Karpas-422 (cell line): ENCODE results near the gene KCNJ2. TPM values are rescaled to one million over a fixed set of nuclear protein-coding genes. Genes with fewer than 3 reads are reported as not detected.
A peak's percentile ranks its signal among the peaks of the same experiment; 100 is the strongest.

ENCODE experiments used
- DNase-seq: peaks from one replicate; pipeline ENCODE4 v3.0.0-alpha.2; 2015
- H2AFZ ChIP-seq: fragments of 200-600 bp; sonication (generic); 2 replicates; pipeline ENCODE4 v1.6.1; 2014; ENCODE audit warnings: antibody characterized with exemption, low read length, mixed read lengths
- H3K27ac ChIP-seq: fragments of 200-600 bp; sonication (generic); 2 replicates; pipeline ENCODE4 v1.5.1; 2014; ENCODE audit warnings: mild to moderate bottlenecking, low read length, moderate library complexity
- H3K27me3 ChIP-seq: fragments of 200-600 bp; sonication (generic); 2 replicates; pipeline ENCODE4 v1.6.1; 2014; ENCODE audit warnings: low read length, mixed read lengths
- H3K36me3 ChIP-seq: fragments of 200-600 bp; sonication (generic); 2 replicates; pipeline ENCODE4 v1.6.1; 2014; ENCODE audit warnings: low read length, mixed read lengths; ENCODE audit not compliant: insufficient read depth
- H3K4me1 ChIP-seq: fragments of 200-600 bp; sonication (generic); 2 replicates; pipeline ENCODE4 v1.6.1; 2014; ENCODE audit warnings: mild to moderate bottlenecking, low read length, mixed read lengths
- H3K4me2 ChIP-seq: fragments of 200-600 bp; sonication (generic); 2 replicates; pipeline ENCODE4 v1.6.1; 2014; ENCODE audit warnings: low read length, low read depth, mild to moderate bottlenecking; ENCODE audit not compliant: poor library complexity, severe bottlenecking
- H3K4me3 ChIP-seq: fragments of 200-600 bp; sonication (generic); 2 replicates; pipeline ENCODE4 v1.5.1; 2014; ENCODE audit warnings: mild to moderate bottlenecking, antibody characterized with exemption, low read length, mixed read lengths
- H3K79me2 ChIP-seq: fragments of 200-600 bp; sonication (generic); 2 replicates; pipeline ENCODE4 v1.6.1; 2014; ENCODE audit warnings: mild to moderate bottlenecking, low read length, mixed read lengths
- H3K9ac ChIP-seq: fragments of 200-600 bp; sonication (generic); 2 replicates; pipeline ENCODE4 v1.6.0; 2014; ENCODE audit warnings: low read length
- H3K9me2 ChIP-seq: fragments of 200-600 bp; sonication (generic), shearing (Covaris generic); replicated peaks from 2 replicates; pipeline ENCODE4 v1.6.0; 2014; ENCODE audit warnings: mild to moderate bottlenecking, low read length, moderate library complexity; ENCODE audit not compliant: insufficient read depth
- H3K9me3 ChIP-seq: fragments of 300-700, 200-600 bp; sonication (generic); 2 replicates; pipeline ENCODE4 v1.6.1; 2014; ENCODE audit warnings: low read length, mixed read lengths
- H4K20me1 ChIP-seq: fragments of 200-600 bp; sonication (generic); 2 replicates; pipeline ENCODE4 v1.6.1; 2014; ENCODE audit warnings: mild to moderate bottlenecking, antibody characterized with exemption, low read length, low read depth; ENCODE audit not compliant: insufficient read depth
- total RNA-seq: library from RNA; depleted of rRNA; stranded (reverse); fragments of >200 nt; shearing (Covaris generic); gene quantifications from 2 replicates; pipeline ENCODE4 v1.2.3, GENCODE V29; 2014; ENCODE audit warnings: low replicate concordance

The KCNJ2 gene
- total RNA-seq, 1 experiment from 2014 or later, result not detected

DNA sequence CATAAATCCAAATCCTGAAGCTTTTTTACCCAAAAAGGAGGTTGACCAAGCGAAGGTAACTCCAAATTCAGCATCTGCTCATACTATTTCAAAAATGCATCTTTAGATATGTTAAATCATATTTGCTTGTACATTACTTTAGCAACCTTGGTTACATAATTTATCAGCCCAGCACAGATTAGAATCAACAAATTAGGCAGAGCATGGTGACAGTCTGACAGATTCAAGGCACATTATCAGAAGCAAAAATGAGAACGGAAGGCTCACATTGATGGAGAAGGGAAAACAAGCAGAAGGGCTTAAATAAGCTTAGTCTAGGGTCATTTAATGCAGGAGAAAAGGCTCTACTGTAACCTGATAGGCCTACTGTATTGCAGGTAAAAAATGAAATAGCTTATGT, 3.9 kb upstream of the KCNJ2 start:
- Histone ChIP-seq H3K27me3 (no peaks in the 10 kb centered on the region), H3K9me3 (no peaks in the 10 kb centered on the region), H3K27ac (no peak overlapping the region), H4K20me1 (no peaks in the 10 kb centered on the region), H3K9me2 (no peaks in the 10 kb centered on the region), H2AFZ (no peak overlapping the region), H3K4me1 (peaks cover 18% of the 10 kb centered on the region), H3K9ac (no peak overlapping the region), H3K79me2 (no peaks in the 10 kb centered on the region), H3K4me2 (no peak overlapping the region), H3K4me3 (no peak overlapping the region), H3K36me3 (no peaks in the 10 kb centered on the region)
- DNase-seq, result no peak

DNA sequence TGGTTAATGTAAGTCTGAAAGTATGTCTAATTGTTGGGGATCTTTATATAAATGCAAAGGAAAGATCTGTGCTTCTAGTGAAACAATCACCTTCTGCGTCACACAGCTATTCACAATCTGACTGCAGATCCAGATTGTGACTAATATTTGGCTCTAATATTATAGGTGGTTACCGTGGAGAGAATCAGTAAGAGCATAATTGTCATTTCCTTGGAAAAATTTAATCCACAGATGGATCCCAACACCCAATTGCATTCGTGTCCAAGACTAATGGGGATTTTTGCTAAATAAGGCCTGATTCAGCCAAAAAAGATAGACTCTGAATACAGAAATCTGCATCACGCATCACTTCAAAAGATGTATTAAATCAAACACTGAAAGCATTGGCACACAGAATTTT, 2.7 kb upstream of the KCNJ2 start:
- Histone ChIP-seq H3K36me3 (no peaks in the 10 kb centered on the region), H3K9me3 (no peaks in the 10 kb centered on the region), H3K9ac (no peak overlapping the region), H2AFZ (no peak overlapping the region), H3K27me3 (no peaks in the 10 kb centered on the region), H3K9me2 (no peaks in the 10 kb centered on the region), H3K4me2 (no peak overlapping the region), H4K20me1 (no peaks in the 10 kb centered on the region), H3K79me2 (no peaks in the 10 kb centered on the region), H3K4me1 (peaks cover 18% of the 10 kb centered on the region), H3K4me3 (no peak overlapping the region), H3K27ac (no peak overlapping the region)
- no peak for DNase-seq

DNA sequence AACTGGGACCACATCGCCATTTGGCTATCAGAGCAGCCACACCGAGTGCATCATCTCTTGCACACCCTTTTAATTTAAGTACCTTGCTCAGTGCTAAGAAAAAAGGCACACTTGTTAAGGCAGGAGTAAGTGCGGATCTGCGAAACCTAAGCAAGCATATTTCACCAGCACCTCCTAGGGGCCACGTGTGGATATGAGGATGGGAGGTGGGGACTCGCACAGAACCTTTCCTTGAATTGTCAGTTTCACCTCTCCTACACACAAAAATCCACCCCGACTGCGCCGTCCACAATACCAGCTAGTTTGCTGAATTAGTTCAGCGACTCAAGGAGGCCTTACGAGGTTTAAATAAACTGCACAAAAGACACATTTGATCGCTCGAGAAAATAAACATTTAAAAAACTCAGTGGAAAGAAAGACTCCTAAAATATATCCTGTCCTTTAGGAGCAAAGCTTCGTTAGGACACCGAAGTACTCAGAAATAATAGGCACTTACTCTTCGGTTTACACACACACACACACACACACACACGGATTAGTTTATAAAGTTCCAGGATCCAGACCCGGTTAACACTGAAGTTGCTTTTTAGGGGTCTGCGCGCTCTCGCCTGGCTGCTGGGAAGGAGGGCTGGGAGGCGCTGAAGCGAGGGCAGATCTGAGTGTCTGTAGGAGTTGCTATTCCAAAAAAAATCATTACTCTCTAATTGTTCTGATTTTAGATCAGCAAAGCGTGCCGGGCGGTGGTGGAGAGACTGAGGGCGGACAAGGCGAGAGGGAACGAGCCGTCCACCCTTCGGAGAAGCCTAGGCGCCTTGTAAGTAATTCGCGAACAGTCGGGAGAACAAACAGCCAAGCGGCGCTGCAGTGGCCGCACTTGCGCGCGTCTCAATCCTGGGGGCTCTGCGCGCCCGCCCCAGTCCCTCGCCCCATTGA, 1.0 kb upstream of the KCNJ2 start:
- Histone ChIP-seq H3K4me1 (peaks cover 18% of the 10 kb centered on the region), H4K20me1 (no peaks in the 10 kb centered on the region), H3K79me2 (no peaks in the 10 kb centered on the region), H3K27ac (no peak overlapping the region), H2AFZ (0 out of 2 replicates have a peak overlapping the region, but pooled peaks have one; percentile 45), H3K36me3 (no peaks in the 10 kb centered on the region), H3K4me3 (no peak overlapping the region), H3K4me2 (peak overlapping the region; percentile 51), H3K9ac (no peak overlapping the region), H3K9me3 (no peaks in the 10 kb centered on the region), H3K9me2 (no peaks in the 10 kb centered on the region), H3K27me3 (no peaks in the 10 kb centered on the region)
- DNase-seq, result peak; percentile 77

DNA sequence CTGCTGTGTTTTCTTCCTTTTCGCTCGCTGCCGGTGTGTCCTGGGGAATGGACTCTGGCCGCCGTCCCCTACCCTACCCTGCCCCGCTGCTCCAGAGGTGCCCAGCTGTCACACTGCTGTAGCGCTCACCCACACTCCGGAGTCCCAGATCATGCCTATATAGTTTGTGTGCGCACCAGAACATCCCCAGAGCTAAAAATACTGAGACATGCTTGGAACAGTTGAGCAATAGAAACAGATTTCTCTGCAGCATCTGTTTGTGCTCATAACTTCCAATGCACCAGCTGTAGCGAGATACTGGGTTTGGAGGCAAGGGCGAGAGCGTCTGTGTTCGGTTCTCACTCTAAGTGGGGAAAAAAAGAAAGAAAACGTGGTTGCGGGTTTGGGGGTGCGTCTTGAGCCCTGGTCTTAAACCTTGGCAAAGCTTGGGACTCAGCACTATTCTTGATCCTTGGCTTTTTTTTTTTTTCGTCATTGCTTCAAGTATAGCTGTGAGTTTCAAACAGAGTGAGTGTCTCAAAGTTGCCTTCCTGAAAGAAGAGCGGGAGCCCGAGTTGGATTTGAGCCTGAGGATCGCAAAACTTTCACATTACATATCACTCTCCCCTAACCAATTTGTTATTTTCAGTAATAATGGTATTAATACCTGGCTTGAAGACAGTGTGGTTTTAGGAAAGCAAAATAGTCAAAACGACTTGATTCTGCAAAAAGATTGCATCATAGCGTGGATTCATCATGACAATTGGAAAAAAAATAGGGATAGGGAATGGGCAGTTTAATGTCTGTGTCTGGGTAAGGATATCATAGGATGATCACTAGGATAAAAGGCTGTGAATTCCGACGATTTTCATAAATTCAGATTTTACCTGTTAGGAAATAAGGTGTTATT, 621 bp downstream of the KCNJ2 start:
- no peaks in the 10 kb centered on the region for H3K27me3 ChIP-seq
- no peak overlapping the region for H3K27ac ChIP-seq
- no peak overlapping the region for H3K9ac ChIP-seq
- H3K4me1 ChIP-seq, result peaks cover 15% of the 10 kb centered on the region
- peak overlapping the region; percentile 51 for H3K4me2 ChIP-seq
- H3K9me2 ChIP-seq, result no peaks in the 10 kb centered on the region
- no peaks in the 10 kb centered on the region for H3K36me3 ChIP-seq
- no peaks in the 10 kb centered on the region for H3K9me3 ChIP-seq
- DNase-seq, result no peak
- no peaks in the 10 kb centered on the region for H4K20me1 ChIP-seq
- no peak overlapping the region for H2AFZ ChIP-seq
- H3K4me3 ChIP-seq, result no peak overlapping the region
- no peaks in the 10 kb centered on the region for H3K79me2 ChIP-seq

DNA sequence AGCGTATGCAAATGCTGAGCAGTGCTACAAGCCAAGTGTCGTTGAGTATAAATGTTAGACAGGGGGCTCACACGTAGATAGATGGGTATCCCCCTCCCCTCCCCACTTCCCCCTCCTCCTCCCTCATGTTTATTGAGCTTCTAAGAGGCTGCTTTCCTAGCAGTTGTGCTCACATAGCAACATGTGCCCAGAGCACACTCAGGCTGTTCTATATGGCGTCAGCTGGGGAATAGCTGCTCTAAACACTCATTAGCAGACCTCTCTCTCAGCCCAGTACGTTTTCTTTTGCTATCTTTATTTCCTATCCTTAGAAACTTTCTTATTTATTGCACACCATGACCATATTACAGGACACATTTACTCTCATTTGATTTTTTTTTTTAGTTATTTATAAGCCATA, 1.8 kb downstream of the KCNJ2 start:
- Histone ChIP-seq H3K27me3 (no peaks in the 10 kb centered on the region), H3K4me2 (no peak overlapping the region), H3K9me2 (no peaks in the 10 kb centered on the region), H3K9me3 (no peaks in the 10 kb centered on the region), H3K4me3 (no peak overlapping the region), H3K27ac (no peak overlapping the region), H2AFZ (no peak overlapping the region), H3K36me3 (no peaks in the 10 kb centered on the region), H4K20me1 (no peaks in the 10 kb centered on the region), H3K9ac (no peak overlapping the region), H3K4me1 (peaks cover 15% of the 10 kb centered on the region), H3K79me2 (no peaks in the 10 kb centered on the region)
- no peak for DNase-seq

DNA sequence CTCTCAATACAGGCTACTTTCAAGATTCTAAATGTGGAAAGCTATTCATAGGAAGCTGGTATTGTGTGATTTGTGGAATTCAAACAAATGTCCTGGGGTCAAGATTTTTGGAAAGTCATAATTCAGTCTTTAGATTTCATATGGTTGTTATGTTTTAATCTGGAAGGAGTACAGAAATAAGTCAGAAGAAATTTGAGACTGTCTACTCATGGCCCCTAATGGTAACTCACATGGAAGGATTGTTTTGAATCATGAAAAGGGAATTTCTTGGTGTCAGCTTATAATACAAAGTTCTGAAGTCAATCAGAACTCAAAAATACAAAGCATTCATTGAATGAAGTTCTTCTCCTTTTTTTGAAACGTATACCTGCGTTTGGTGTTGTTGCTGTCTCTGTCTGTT, 3.1 kb downstream of the KCNJ2 start:
- no peaks in the 10 kb centered on the region for H3K79me2 ChIP-seq
- DNase-seq, result no peak
- no peak overlapping the region for H2AFZ ChIP-seq
- H3K4me2 ChIP-seq, result no peak overlapping the region
- H3K4me3 ChIP-seq, result no peak overlapping the region
- H3K4me1 ChIP-seq, result peaks cover 13% of the 10 kb centered on the region
- H3K27ac ChIP-seq, result no peak overlapping the region
- H4K20me1 ChIP-seq, result no peaks in the 10 kb centered on the region
- no peak overlapping the region for H3K9ac ChIP-seq
- H3K9me3 ChIP-seq, result no peaks in the 10 kb centered on the region
- no peaks in the 10 kb centered on the region for H3K27me3 ChIP-seq
- no peaks in the 10 kb centered on the region for H3K36me3 ChIP-seq
- H3K9me2 ChIP-seq, result no peaks in the 10 kb centered on the region

DNA sequence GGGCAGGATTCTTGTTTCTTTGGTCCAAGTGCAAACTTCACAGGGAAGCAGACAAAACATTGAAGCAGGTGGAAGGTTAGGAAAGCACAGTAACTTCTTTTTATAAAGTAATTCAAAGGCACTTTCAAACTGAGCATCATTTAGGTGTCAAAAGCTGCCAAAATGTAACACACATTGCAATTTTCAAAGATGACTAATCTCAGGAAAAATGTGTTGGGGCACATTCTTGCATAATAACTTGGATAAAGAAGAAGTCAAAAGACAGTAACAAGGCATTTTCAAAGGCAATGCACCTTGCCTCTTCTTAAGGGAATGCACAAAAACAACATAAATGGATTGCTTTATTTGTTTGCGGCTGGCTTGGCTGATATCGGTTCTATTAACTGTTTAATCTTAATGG, 3.6 kb downstream of the KCNJ2 start:
- no peaks in the 10 kb centered on the region for H3K9me2 ChIP-seq
- no peak overlapping the region for H3K27ac ChIP-seq
- no peaks in the 10 kb centered on the region for H3K36me3 ChIP-seq
- H3K4me2 ChIP-seq, result no peak overlapping the region
- H3K9me3 ChIP-seq, result no peaks in the 10 kb centered on the region
- no peaks in the 10 kb centered on the region for H3K79me2 ChIP-seq
- H3K27me3 ChIP-seq, result no peaks in the 10 kb centered on the region
- no peak overlapping the region for H3K4me3 ChIP-seq
- DNase-seq, result no peak
- H3K9ac ChIP-seq, result no peak overlapping the region
- no peaks in the 10 kb centered on the region for H4K20me1 ChIP-seq
- H2AFZ ChIP-seq, result no peak overlapping the region
- H3K4me1 ChIP-seq, result peaks cover 9% of the 10 kb centered on the region

DNA sequence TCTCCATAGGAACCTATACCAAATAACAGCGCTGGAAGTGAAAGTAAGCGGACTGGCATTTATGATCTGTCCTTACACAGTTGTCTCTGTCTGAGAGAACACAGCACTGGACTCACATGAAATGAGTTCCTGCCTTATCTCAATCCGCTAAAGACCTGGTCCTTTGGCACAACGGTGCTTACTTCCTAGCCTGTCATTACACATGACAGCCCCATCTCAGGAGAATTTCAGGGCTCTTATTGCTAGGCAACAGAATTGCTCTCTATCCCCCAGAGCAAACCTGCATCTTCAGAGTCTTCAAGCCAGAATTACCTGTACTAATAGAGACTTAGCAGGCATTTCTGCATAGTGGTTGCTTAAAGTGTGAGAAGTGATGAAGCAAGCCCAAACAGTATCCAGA, 4.3 kb downstream of the KCNJ2 start:
- Histone ChIP-seq H4K20me1 (no peaks in the 10 kb centered on the region), H3K36me3 (no peaks in the 10 kb centered on the region), H3K27ac (no peak overlapping the region), H3K9me3 (no peaks in the 10 kb centered on the region), H3K9me2 (no peaks in the 10 kb centered on the region), H3K9ac (no peak overlapping the region), H3K4me1 (peaks cover 5% of the 10 kb centered on the region; the same call in 1 of the 2 replicates), H3K4me3 (no peak overlapping the region), H3K4me2 (no peak overlapping the region), H3K79me2 (no peaks in the 10 kb centered on the region), H2AFZ (no peak overlapping the region), H3K27me3 (no peaks in the 10 kb centered on the region)
- no peak for DNase-seq
